Measurements from ENCODE around the gene TALDO1.

The TALDO1 gene

GRCh38 chr11:748007-748359 lies 719 bp downstream of the TALDO1 start:
- no peaks in the 10 kb centered on the region for H3K9me3 ChIP-seq (ENCODE audit: control insufficient read depth, low read depth, low read length)
- peaks cover 4% of the 10 kb centered on the region for H3K36me3 ChIP-seq (ENCODE audit: control insufficient read depth, low read depth, low read length)
- peaks cover 24% of the 10 kb centered on the region for H3K4me1 ChIP-seq (ENCODE audit: control insufficient read depth, low read depth, low read length)
- H3K4me3 ChIP-seq (ENCODE audit: low read length): peak overlapping the region; percentile 84
- peak overlapping the region; percentile 74 for H3K9ac ChIP-seq (ENCODE audit: low read length)
- H3K27me3 ChIP-seq (ENCODE audit: control insufficient read depth, insufficient read depth, low read length): no peaks in the 10 kb centered on the region
- no peak overlapping the region for H3K27ac ChIP-seq (ENCODE audit: low read length)

GRCh38 chr11:749731-750130 lies 2.5 kb downstream of the TALDO1 start:
- peaks cover 4% of the 10 kb centered on the region for H3K36me3 ChIP-seq (ENCODE audit: control insufficient read depth, low read depth, low read length)
- H3K27ac ChIP-seq (ENCODE audit: low read length): no peak overlapping the region
- peaks cover 19% of the 10 kb centered on the region for H3K4me1 ChIP-seq (ENCODE audit: control insufficient read depth, low read depth, low read length)
- no peaks in the 10 kb centered on the region for H3K9me3 ChIP-seq (ENCODE audit: control insufficient read depth, low read depth, low read length)
- H3K4me3 ChIP-seq (ENCODE audit: low read length): no peak overlapping the region
- H3K9ac ChIP-seq (ENCODE audit: low read length): no peak overlapping the region
- H3K27me3 ChIP-seq (ENCODE audit: control insufficient read depth, insufficient read depth, low read length): no peaks in the 10 kb centered on the region

DNA sequence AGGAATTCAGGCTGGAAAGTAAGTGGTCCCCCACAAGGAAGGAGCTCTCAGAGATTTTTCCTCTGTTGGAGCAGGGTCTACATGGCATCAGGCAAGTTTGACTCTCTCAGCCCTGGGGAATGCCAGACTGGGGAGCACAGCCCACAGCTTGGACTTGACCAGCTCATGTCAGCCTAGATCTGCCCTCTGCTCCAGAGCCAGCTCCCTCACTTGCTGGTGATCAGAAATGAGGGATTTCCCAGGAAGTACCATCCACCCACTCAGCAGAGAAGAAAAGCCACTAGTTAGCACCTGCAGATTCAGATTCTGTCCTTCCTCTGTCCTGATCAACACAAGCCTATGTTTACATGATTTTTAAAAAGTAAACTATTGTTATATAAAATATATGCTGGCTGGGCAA lies 13.0 kb downstream of the TALDO1 start:
- Histone ChIP-seq H3K4me3 (ENCODE audit: low read length) (no peak overlapping the region), H3K27me3 (ENCODE audit: control insufficient read depth, insufficient read depth, low read length) (no peaks in the 10 kb centered on the region), H3K9ac (ENCODE audit: low read length) (no peak overlapping the region), H3K9me3 (ENCODE audit: control insufficient read depth, low read depth, low read length) (no peaks in the 10 kb centered on the region), H3K27ac (ENCODE audit: low read length) (no peak overlapping the region), H3K36me3 (ENCODE audit: control insufficient read depth, low read depth, low read length) (peaks cover 65% of the 10 kb centered on the region), H3K4me1 (ENCODE audit: control insufficient read depth, low read depth, low read length) (peaks cover 7% of the 10 kb centered on the region)

- peaks cover 62% of the 10 kb centered on the region for H3K36me3 ChIP-seq (ENCODE audit: control insufficient read depth, low read depth, low read length)
- H3K27ac ChIP-seq (ENCODE audit: low read length): no peak overlapping the region
- no peak overlapping the region for H3K4me3 ChIP-seq (ENCODE audit: low read length)
- H3K4me1 ChIP-seq (ENCODE audit: control insufficient read depth, low read depth, low read length): peaks cover 7% of the 10 kb centered on the region
- H3K9ac ChIP-seq (ENCODE audit: low read length): no peak overlapping the region
- no peaks in the 10 kb centered on the region for H3K9me3 ChIP-seq (ENCODE audit: control insufficient read depth, low read depth, low read length)
- H3K27me3 ChIP-seq (ENCODE audit: control insufficient read depth, insufficient read depth, low read length): no peaks in the 10 kb centered on the region
Measured at GRCh38 chr11:761526-762108, 14.4 kb downstream of the TALDO1 start.

DNA sequence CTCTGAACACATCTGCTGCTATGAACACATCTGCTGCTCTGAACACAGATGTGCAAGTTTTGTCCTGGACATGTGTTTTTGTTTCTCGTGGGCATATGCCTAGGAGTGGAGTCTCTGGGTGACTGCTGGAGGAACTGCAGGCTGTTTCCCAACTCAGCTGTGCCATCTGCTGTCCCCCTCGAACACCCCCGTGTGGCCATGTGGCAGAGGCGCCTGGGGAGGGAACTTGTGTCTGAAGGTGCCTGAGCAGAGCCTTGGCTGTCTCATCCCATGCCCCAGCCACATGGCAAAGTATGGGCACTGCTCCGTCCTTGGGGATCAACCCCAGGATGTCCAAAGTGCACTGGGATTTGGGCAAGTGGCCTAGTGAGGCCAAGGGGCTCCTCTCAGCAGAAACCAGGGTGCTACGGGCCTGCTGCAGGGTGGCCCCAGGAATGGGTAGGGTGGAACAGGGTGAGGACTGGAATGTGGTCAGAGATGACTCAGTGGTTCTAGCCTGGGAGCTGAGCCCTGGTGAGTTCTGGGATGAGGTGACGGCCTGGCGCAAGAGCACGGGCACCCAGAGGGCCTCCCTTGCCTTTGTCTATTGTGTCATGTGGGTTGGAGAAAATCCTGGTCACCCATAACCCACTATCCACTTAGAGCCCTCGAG lies 15.3 kb downstream of the TALDO1 start:
- no peak overlapping the region for H3K27ac ChIP-seq (ENCODE audit: low read length)
- H3K9me3 ChIP-seq (ENCODE audit: control insufficient read depth, low read depth, low read length): no peaks in the 10 kb centered on the region
- H3K4me1 ChIP-seq (ENCODE audit: control insufficient read depth, low read depth, low read length): peaks cover 7% of the 10 kb centered on the region
- no peak overlapping the region for H3K9ac ChIP-seq (ENCODE audit: low read length)
- no peak overlapping the region for H3K4me3 ChIP-seq (ENCODE audit: low read length)
- no peaks in the 10 kb centered on the region for H3K27me3 ChIP-seq (ENCODE audit: control insufficient read depth, insufficient read depth, low read length)
- H3K36me3 ChIP-seq (ENCODE audit: control insufficient read depth, low read depth, low read length): peaks cover 62% of the 10 kb centered on the region

GRCh38 chr11:763073-763463 lies 15.8 kb downstream of the TALDO1 start:
- no peak overlapping the region for H3K4me3 ChIP-seq (ENCODE audit: low read length)
- peaks cover 7% of the 10 kb centered on the region for H3K4me1 ChIP-seq (ENCODE audit: control insufficient read depth, low read depth, low read length)
- peaks cover 60% of the 10 kb centered on the region for H3K36me3 ChIP-seq (ENCODE audit: control insufficient read depth, low read depth, low read length)
- no peak overlapping the region for H3K9ac ChIP-seq (ENCODE audit: low read length)
- no peaks in the 10 kb centered on the region for H3K27me3 ChIP-seq (ENCODE audit: control insufficient read depth, insufficient read depth, low read length)
- no peaks in the 10 kb centered on the region for H3K9me3 ChIP-seq (ENCODE audit: control insufficient read depth, low read depth, low read length)
- H3K27ac ChIP-seq (ENCODE audit: low read length): no peak overlapping the region

GRCh38 chr11:763549-764321 lies 16.5 kb downstream of the TALDO1 start:
- H3K36me3 ChIP-seq (ENCODE audit: control insufficient read depth, low read depth, low read length): peaks cover 59% of the 10 kb centered on the region
- H3K4me3 ChIP-seq (ENCODE audit: low read length): no peak overlapping the region
- H3K9ac ChIP-seq (ENCODE audit: low read length): no peak overlapping the region
- no peak overlapping the region for H3K27ac ChIP-seq (ENCODE audit: low read length)
- no peaks in the 10 kb centered on the region for H3K27me3 ChIP-seq (ENCODE audit: control insufficient read depth, insufficient read depth, low read length)
- H3K9me3 ChIP-seq (ENCODE audit: control insufficient read depth, low read depth, low read length): no peaks in the 10 kb centered on the region
- H3K4me1 ChIP-seq (ENCODE audit: control insufficient read depth, low read depth, low read length): peaks cover 7% of the 10 kb centered on the region

- Histone ChIP-seq H3K4me3 (ENCODE audit: low read length) (no peak overlapping the region), H3K9me3 (ENCODE audit: control insufficient read depth, low read depth, low read length) (no peaks in the 10 kb centered on the region), H3K36me3 (ENCODE audit: control insufficient read depth, low read depth, low read length) (peaks cover 52% of the 10 kb centered on the region), H3K27me3 (ENCODE audit: control insufficient read depth, insufficient read depth, low read length) (no peaks in the 10 kb centered on the region), H3K27ac (ENCODE audit: low read length) (no peak overlapping the region), H3K9ac (ENCODE audit: low read length) (no peak overlapping the region), H3K4me1 (ENCODE audit: control insufficient read depth, low read depth, low read length) (peaks cover 7% of the 10 kb centered on the region)
Measured at GRCh38 chr11:764322-765024, 17.2 kb downstream of the TALDO1 start.

DNA sequence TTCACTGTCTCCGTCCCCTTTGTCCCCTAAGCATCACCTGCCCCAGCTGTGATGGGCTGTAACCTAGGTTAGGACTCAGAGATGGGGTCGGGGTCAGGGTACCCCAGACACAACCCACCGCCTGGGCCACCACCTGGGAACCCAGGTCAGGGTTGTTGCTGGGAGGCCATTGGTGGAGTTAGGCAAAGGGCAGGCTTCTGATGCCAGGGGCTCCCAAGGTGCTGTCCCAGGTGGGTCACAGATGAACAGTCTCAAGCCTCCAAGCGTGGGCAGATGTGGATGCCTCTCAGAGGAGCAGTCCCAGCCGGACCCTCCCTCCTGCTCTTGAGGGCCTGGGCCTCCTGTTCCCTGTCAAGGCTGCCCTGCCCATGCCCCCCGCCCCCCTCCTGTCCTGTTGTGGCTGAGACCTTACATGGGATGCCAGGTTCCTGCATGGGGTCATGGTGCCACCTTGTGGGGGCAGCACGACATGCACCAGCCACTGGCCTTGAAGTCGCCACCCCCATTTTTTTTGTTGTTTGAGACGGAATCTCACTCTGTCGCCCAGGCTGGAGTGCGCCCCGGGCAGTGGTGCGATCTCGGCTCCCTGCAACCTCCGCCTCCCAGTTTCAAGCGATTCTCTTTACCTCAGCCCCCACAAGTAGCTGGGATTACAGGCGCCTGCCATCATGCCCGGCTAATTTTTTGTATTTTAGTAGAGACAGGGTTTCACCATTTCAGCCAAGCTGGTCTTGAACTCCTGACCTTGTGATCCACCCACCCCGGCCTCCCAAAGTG lies 17.9 kb downstream of the TALDO1 start:
- no peaks in the 10 kb centered on the region for H3K9me3 ChIP-seq (ENCODE audit: control insufficient read depth, low read depth, low read length)
- no peaks in the 10 kb centered on the region for H3K27me3 ChIP-seq (ENCODE audit: control insufficient read depth, insufficient read depth, low read length)
- peaks cover 51% of the 10 kb centered on the region for H3K36me3 ChIP-seq (ENCODE audit: control insufficient read depth, low read depth, low read length)
- H3K9ac ChIP-seq (ENCODE audit: low read length): no peak overlapping the region
- H3K27ac ChIP-seq (ENCODE audit: low read length): no peak overlapping the region
- no peak overlapping the region for H3K4me3 ChIP-seq (ENCODE audit: low read length)
- peaks cover 7% of the 10 kb centered on the region for H3K4me1 ChIP-seq (ENCODE audit: control insufficient read depth, low read depth, low read length)

DNA sequence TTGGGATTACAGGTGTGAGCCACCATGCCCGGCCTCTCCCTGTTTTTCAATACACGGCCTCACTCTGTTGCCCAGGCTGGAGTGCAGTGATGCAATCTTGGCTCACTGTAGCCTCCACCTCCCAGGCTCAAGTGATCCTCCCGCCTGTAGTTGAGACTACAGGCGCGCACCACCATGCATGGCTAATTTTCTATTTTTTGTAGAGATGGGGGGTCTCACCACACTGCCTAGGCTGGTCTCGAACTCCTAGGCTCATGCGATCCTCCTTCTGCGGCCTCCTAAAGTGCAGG lies 18.5 kb downstream of the TALDO1 start:
- Histone ChIP-seq H3K27me3 (ENCODE audit: control insufficient read depth, insufficient read depth, low read length) (no peaks in the 10 kb centered on the region), H3K4me3 (ENCODE audit: low read length) (no peak overlapping the region), H3K27ac (ENCODE audit: low read length) (no peak overlapping the region), H3K36me3 (ENCODE audit: control insufficient read depth, low read depth, low read length) (peaks cover 50% of the 10 kb centered on the region), H3K4me1 (ENCODE audit: control insufficient read depth, low read depth, low read length) (peaks cover 7% of the 10 kb centered on the region), H3K9ac (ENCODE audit: low read length) (no peak overlapping the region), H3K9me3 (ENCODE audit: control insufficient read depth, low read depth, low read length) (no peaks in the 10 kb centered on the region)

Data from iPS-18a (cell line).